HEK293 (cell line): ENCODE measurements around the gene LAMB1.
A peak's percentile ranks its signal among the peaks of the same experiment; 100 is the strongest.

ENCODE experiments used
- CTCF ChIA-PET: fragments of 350-600 bp; formaldehyde crosslinking; extraction: SDS; loops from one replicate; lab custom pipeline; 2021; ENCODE audit warnings: antibody characterized with exemption; lab: Yijun Ruan, JAX
- POLR2A ChIA-PET: fragments of 300-600 bp; formaldehyde crosslinking; extraction: SDS; loops from one replicate; lab custom pipeline; 2020; ENCODE audit warnings: antibody characterized with exemption, inconsistent platforms; lab: Yijun Ruan, JAX
- H3K27ac ChIP-seq: fragments of 200-500 bp; sonication (Bioruptor generic); 2 replicates; pipeline ENCODE4 v1.5.1; 2014; ENCODE audit warnings: low read depth, low read length, control low read depth, inconsistent platforms; ENCODE audit errors: extremely low read depth
- H3K36me3 ChIP-seq, 2 experiments: fragments of 200-500 bp in 1 of 2; sonication (Bioruptor generic) in 1 of 2; 1 replicate in 1 of 2; 2 replicates in 1 of 2; pipeline ENCODE4 v1.5.1; 2014 to 2017; ENCODE audit warnings: inconsistent platforms in 2 of 2, low read length in 2 of 2; ENCODE audit not compliant: control insufficient read depth in 2 of 2, insufficient read depth in 1 of 2
- H3K4me1 ChIP-seq: fragments of 200-500 bp; sonication (Bioruptor generic); 2 replicates; pipeline ENCODE4 v1.5.1; 2014; ENCODE audit warnings: mild to moderate bottlenecking, low read length, inconsistent platforms; ENCODE audit not compliant: control insufficient read depth, insufficient read depth
- H3K4me3 ChIP-seq: 2 replicates; pipeline ENCODE4 v1.5.1; 2011; ENCODE audit warnings: low read depth, mild to moderate bottlenecking, control low read depth, low read length, moderate library complexity
- H3K9me3 ChIP-seq: fragments of 200-500 bp; sonication (Bioruptor generic); 2 replicates; pipeline ENCODE4 v1.5.1; 2014; ENCODE audit warnings: low read depth, low read length, inconsistent platforms; ENCODE audit not compliant: control insufficient read depth, insufficient read depth
- FEZF1 ChIP-seq: fragments of 450-650 bp; formaldehyde crosslinking; IDR thresholded peaks from 2 replicates; pipeline ENCODE4 v1.5.1; 2016; ENCODE audit warnings: missing biosample characterization, missing genetic modification characterization
- MEIS1 ChIP-seq: sonication (generic); formaldehyde crosslinking; IDR thresholded peaks from 2 replicates; pipeline ENCODE4 v1.8.1; 2022; ENCODE audit warnings: missing genetic modification reagents, mild to moderate bottlenecking, borderline replicate concordance
- PRDM6 ChIP-seq: fragments of 450-650 bp; formaldehyde crosslinking; IDR thresholded peaks from 2 replicates; pipeline ENCODE4 v1.5.1; 2017; ENCODE audit warnings: missing biosample characterization, missing genetic modification characterization
- TRIM28 ChIP-seq: IDR thresholded peaks from 2 replicates; pipeline ENCODE4 v1.6.1; 2011; ENCODE audit warnings: low read length, control low read depth, borderline replicate concordance
- ZBTB21 ChIP-seq: fragments of 450-650 bp; formaldehyde crosslinking; IDR thresholded peaks from 2 replicates; pipeline ENCODE4 v1.5.1; 2017; ENCODE audit warnings: missing biosample characterization, missing genetic modification characterization
- ZBTB26 ChIP-seq: fragments of 450-650 bp; formaldehyde crosslinking; optimal IDR thresholded peaks from 2 replicates; pipeline ENCODE3; 2016; ENCODE audit warnings: missing biosample characterization, mild to moderate bottlenecking, missing genetic modification characterization
- ZBTB8A ChIP-seq: fragments of 450-650 bp; formaldehyde crosslinking; IDR thresholded peaks from 2 replicates; pipeline ENCODE4 v1.5.1; 2016; ENCODE audit warnings: missing biosample characterization, missing genetic modification characterization
- ZFP41 ChIP-seq: fragments of 450-650 bp; formaldehyde crosslinking; IDR thresholded peaks from 2 replicates; pipeline ENCODE4 v1.5.1; 2016; ENCODE audit warnings: missing biosample characterization, missing genetic modification characterization, borderline replicate concordance
- ZNF138 ChIP-seq: fragments of 450-650 bp; formaldehyde crosslinking; IDR thresholded peaks from 2 replicates; pipeline ENCODE4 v1.5.1; 2016; ENCODE audit warnings: missing biosample characterization, missing genetic modification characterization, borderline replicate concordance
- ZNF146 ChIP-seq: fragments of 450-650 bp; formaldehyde crosslinking; IDR thresholded peaks from 2 replicates; pipeline ENCODE4 v1.5.1; 2016; ENCODE audit warnings: missing biosample characterization, missing genetic modification characterization
- ZNF23 ChIP-seq: fragments of 450-650 bp; formaldehyde crosslinking; IDR thresholded peaks from 2 replicates; pipeline ENCODE4 v1.5.1; 2016; ENCODE audit warnings: missing biosample characterization, missing genetic modification characterization, borderline replicate concordance
- ZNF341 ChIP-seq: fragments of 450-650 bp; formaldehyde crosslinking; IDR thresholded peaks from 2 replicates; pipeline ENCODE4; 2016; ENCODE audit warnings: low read depth, missing biosample characterization, missing genetic modification characterization
- ZNF404 ChIP-seq: fragments of 450-650 bp; formaldehyde crosslinking; IDR thresholded peaks from 2 replicates; pipeline ENCODE4 v1.5.1; 2017; ENCODE audit warnings: missing biosample characterization, missing genetic modification characterization
- ZNF416 ChIP-seq: fragments of 450-650 bp; formaldehyde crosslinking; IDR thresholded peaks from 2 replicates; pipeline ENCODE4 v1.5.1; 2016; ENCODE audit warnings: missing biosample characterization, missing genetic modification characterization
- ZNF654 ChIP-seq: fragments of 450-650 bp; formaldehyde crosslinking; IDR thresholded peaks from 2 replicates; pipeline ENCODE4 v1.5.1; 2016; ENCODE audit warnings: low read depth, missing biosample characterization, missing genetic modification characterization
- ZNF670 ChIP-seq: fragments of 450-650 bp; formaldehyde crosslinking; IDR thresholded peaks from 2 replicates; pipeline ENCODE4 v1.5.1; 2016; ENCODE audit warnings: missing biosample characterization, missing genetic modification characterization, low read depth
- ZNF747 ChIP-seq: fragments of 450-650 bp; formaldehyde crosslinking; IDR thresholded peaks from 2 replicates; pipeline ENCODE4 v1.5.1; 2016; ENCODE audit warnings: missing biosample characterization, missing genetic modification characterization
- ZNF768 ChIP-seq: fragments of 450-650 bp; formaldehyde crosslinking; IDR thresholded peaks from 2 replicates; pipeline ENCODE4 v1.5.1; 2018; ENCODE audit warnings: missing biosample characterization, mild to moderate bottlenecking, missing genetic modification characterization

The LAMB1 gene

GRCh38 chr7:107907790-107908189, 95.2 kb downstream of the LAMB1 start:
- TF ChIP-seq ZBTB8A (tag by site-specific recombination) (no peak), ZNF747 (tag by site-specific recombination) (no peak), ZNF138 (tag by site-specific recombination) (no peak)
- ChIA-PET CTCF (no interaction called here), POLR2A (no interaction called here)
- Histone ChIP-seq H3K4me3 (no peak overlapping the region), H3K4me1 (no peaks in the 10 kb centered on the region), H3K9me3 (no peaks in the 10 kb centered on the region), H3K27ac (no peak overlapping the region), H3K36me3 (peaks cover 60 to 87% of the 10 kb centered on the region in 2 experiments)

- ChIA-PET CTCF (interaction anchor here (1.6 to 2.0 kb wide), 2 partner anchors 23 to 28 kb away, joined by 5 read pairs; no protein-coding TSS in a partner anchor), POLR2A (no interaction called here)
- Histone ChIP-seq H3K4me1 (no peaks in the 10 kb centered on the region), H3K36me3 (peaks cover 38 to 59% of the 10 kb centered on the region in 2 experiments), H3K27ac (no peak overlapping the region), H3K9me3 (no peaks in the 10 kb centered on the region), H3K4me3 (no peak overlapping the region)
- TF ChIP-seq ZNF654 (no peak), PRDM6 (peak; percentile 47)
Measured at GRCh38 chr7:107902381-107902780, 100.6 kb downstream of the LAMB1 start.

GRCh38 chr7:107900496-107901015, 102.4 kb downstream of the LAMB1 start:
- Histone ChIP-seq H3K4me3 (no peak overlapping the region), H3K27ac (no peak overlapping the region), H3K9me3 (no peaks in the 10 kb centered on the region), H3K36me3 (peaks cover 26 to 55% of the 10 kb centered on the region in 2 experiments), H3K4me1 (no peaks in the 10 kb centered on the region)
- POLR2A ChIA-PET, result no interaction called here
- TF ChIP-seq ZNF768 (tag by site-specific recombination), result peak; percentile 86
- no peak for TF ChIP-seq FEZF1 (tag by site-specific recombination)
- CTCF ChIA-PET, result interaction anchor here (0.5 to 2.0 kb wide), 4 partner anchors 12 to 246 kb away, joined by 3 to 5 read pairs (median 4); no protein-coding TSS in a partner anchor

GRCh38 chr7:107898997-107899594, 103.9 kb downstream of the LAMB1 start:
- Histone ChIP-seq H3K27ac (no peak overlapping the region), H3K36me3 (peaks cover 12 to 56% of the 10 kb centered on the region in 2 experiments), H3K4me3 (no peak overlapping the region), H3K4me1 (no peaks in the 10 kb centered on the region), H3K9me3 (no peaks in the 10 kb centered on the region)
- ChIA-PET POLR2A (no interaction called here), CTCF (interaction anchor here (0.7 kb wide), 1 partner anchor 703 kb away, joined by 4 read pairs; no protein-coding TSS in a partner anchor)
- TF ChIP-seq ZNF23 (tag by site-specific recombination) (no peak), ZNF341 (no peak), MEIS1 (CRISPR knock-in tag) (no peak), TRIM28 (no peak), ZFP41 (no peak), ZNF670 (tag by site-specific recombination) (no peak), ZNF416 (no peak), ZBTB21 (no peak), ZBTB26 (tag by site-specific recombination) (no peak), ZNF146 (no peak), ZNF404 (tag by site-specific recombination) (no peak)
